SK-N-SH (cell line): Measurements from ENCODE around the gene TNRC6C. TPM values are rescaled to one million over a fixed set of nuclear protein-coding genes. Genes with fewer than 3 reads are reported as not detected.

ENCODE experiments used
- CTCF ChIA-PET: fragments of 300-600, 350-600 bp; formaldehyde crosslinking; extraction: SDS; loops from one replicate; lab custom pipeline; 2021; lab: Yijun Ruan, JAX
- POLR2A ChIA-PET: fragments of 350-600 bp; sonication (Branson Sonifier 250); formaldehyde crosslinking; extraction: SDS; loops from one replicate; lab custom pipeline; 2020; ENCODE audit warnings: antibody characterized with exemption, inconsistent platforms; lab: Yijun Ruan, JAX
- DNase-seq: peaks from one replicate; pipeline ENCODE4 v3.0.0; 2012
- H2AFZ ChIP-seq: fragments of 200-600 bp; sonication (generic); 2 replicates; pipeline ENCODE4 v1.8.1; 2016; ENCODE audit warnings: antibody characterized with exemption, mild to moderate bottlenecking, low read depth
- H3F3A ChIP-seq: fragments of 200-600 bp; sonication (generic); replicated peaks from 2 replicates; pipeline ENCODE3; 2016; ENCODE audit warnings: antibody characterized with exemption, mild to moderate bottlenecking; ENCODE audit not compliant: insufficient read depth
- H3K27ac ChIP-seq, 2 experiments: fragments of 200-500 bp in 1 of 2; fragments of 200-600 bp in 1 of 2; sonication (Bioruptor generic) in 1 of 2; sonication (generic), shearing (Covaris generic) in 1 of 2; 2 replicates each; pipeline versions ENCODE4 v1.5.1 to v1.6.1; 2014 to 2016; ENCODE audit warnings: low read depth in 2 of 2, inconsistent platforms in 1 of 2, low read length in 1 of 2, mild to moderate bottlenecking in 1 of 2, mixed read lengths in 1 of 2
- H3K27me3 ChIP-seq: fragments of 200-600 bp; sonication (generic), shearing (Covaris generic); 2 replicates; pipeline ENCODE4 v1.6.1; 2016; ENCODE audit warnings: mixed run types; ENCODE audit not compliant: insufficient read depth
- H3K36me3 ChIP-seq, 2 experiments: fragments of 200-500 bp in 1 of 2; fragments of 200-600 bp in 1 of 2; sonication (Bioruptor generic) in 1 of 2; sonication (generic) in 1 of 2; replicated peaks in 1 of 2; 2 replicates each; pipeline versions ENCODE3 to v1.5.1; 2014 to 2016; ENCODE audit warnings: low read length in 1 of 2, mild to moderate bottlenecking in 1 of 2; ENCODE audit not compliant: insufficient read depth in 2 of 2, control insufficient read depth in 1 of 2
- H3K4me1 ChIP-seq, 2 experiments: fragments of 200-500 bp in 1 of 2; fragments of 200-600 bp in 1 of 2; sonication (Bioruptor generic) in 1 of 2; sonication (generic), shearing (Covaris generic) in 1 of 2; 2 replicates each; pipeline versions ENCODE4 v1.5.1 to v1.6.1; 2014 to 2016; ENCODE audit warnings: low read depth in 1 of 2, low read length in 1 of 2, mixed run types in 1 of 2; ENCODE audit not compliant: insufficient read depth in 2 of 2, control insufficient read depth in 1 of 2
- H3K4me2 ChIP-seq: fragments of 200-600 bp; sonication (generic), shearing (Covaris generic); 2 replicates; pipeline ENCODE4 v1.6.1; 2017; ENCODE audit warnings: mixed run types
- H3K4me3 ChIP-seq, 2 experiments: fragments of 200-500 bp in 1 of 2; fragments of 200-600 bp in 1 of 2; sonication (Bioruptor generic) in 1 of 2; sonication (generic), shearing (Covaris generic) in 1 of 2; 2 replicates each; pipeline versions ENCODE4 v1.5.1 to v1.8.1; 2014 to 2016; ENCODE audit warnings: low read depth in 2 of 2, inconsistent platforms in 1 of 2, low read length in 1 of 2, mild to moderate bottlenecking in 1 of 2, mixed read lengths in 1 of 2, moderate library complexity in 1 of 2
- H3K79me2 ChIP-seq: fragments of 200-600 bp; sonication (generic); 2 replicates; pipeline ENCODE4 v1.8.1; 2017; ENCODE audit warnings: mild to moderate bottlenecking; ENCODE audit not compliant: insufficient read depth
- H3K9ac ChIP-seq: fragments of 200-600 bp; sonication (generic); 2 replicates; pipeline ENCODE4 v1.6.1; 2017; ENCODE audit warnings: mixed run types
- H3K9me2 ChIP-seq: fragments of 200-600 bp; sonication (generic); 2 replicates; pipeline ENCODE4 v1.6.1; 2017; ENCODE audit warnings: mixed run types
- H3K9me3 ChIP-seq: fragments of 200-600 bp; sonication (generic); 2 replicates; pipeline ENCODE4 v1.6.1; 2017; ENCODE audit warnings: mixed run types, mild to moderate bottlenecking, moderate library complexity
- H4K20me1 ChIP-seq: fragments of 200-600 bp; sonication (generic); 2 replicates; pipeline ENCODE4 v1.6.1; 2017; ENCODE audit warnings: mild to moderate bottlenecking, mixed run types; ENCODE audit not compliant: insufficient read depth
- CHD2 ChIP-seq: fragments of 150-350 bp; IDR thresholded peaks from 2 replicates; pipeline ENCODE4 v1.6.1; 2018; ENCODE audit warnings: low read length; ENCODE audit not compliant: partially characterized antibody
- CTCF ChIP-seq: fragments of 200-600 bp; sonication (generic); IDR thresholded peaks from 2 replicates; pipeline ENCODE4 v1.6.1; 2017; ENCODE audit warnings: antibody characterized with exemption, mild to moderate bottlenecking, moderate library complexity
- EP300 ChIP-seq, 2 experiments: IDR thresholded peaks; 2 replicates each; pipeline versions ENCODE4 v1.4.0 to v1.6.1; 2012; ENCODE audit warnings: borderline replicate concordance in 1 of 2, low read depth in 1 of 2, low read length in 1 of 2
- EZH2phosphoT487 ChIP-seq: fragments of 200-600 bp; sonication (generic); IDR thresholded peaks from 2 replicates; pipeline ENCODE4 v1.6.1; 2017; ENCODE audit warnings: low read depth, mixed run types, mild to moderate bottlenecking, antibody characterized with exemption, moderate library complexity, borderline replicate concordance
- FOSL2 ChIP-seq: IDR thresholded peaks from 2 replicates; pipeline ENCODE4 v1.4.0; 2012; ENCODE audit warnings: low read depth, mild to moderate bottlenecking, moderate library complexity, borderline replicate concordance
- FOXJ3 ChIP-seq: sonication (generic); formaldehyde crosslinking; IDR thresholded peaks from 2 replicates; pipeline ENCODE4 v1.5.1; 2020; ENCODE audit warnings: mild to moderate bottlenecking, missing genetic modification reagents
- GABPA ChIP-seq: IDR thresholded peaks from 2 replicates; pipeline ENCODE4 v1.4.0; 2012; ENCODE audit warnings: low read depth, mild to moderate bottlenecking
- IRF3 ChIP-seq: fragments of 150-350 bp; IDR thresholded peaks from 2 replicates; pipeline ENCODE4 v1.6.1; 2016; ENCODE audit warnings: mild to moderate bottlenecking, low read depth, low read length
- MAX ChIP-seq: IDR thresholded peaks from 2 replicates; pipeline ENCODE4 v1.4.0; 2012; ENCODE audit warnings: low read depth
- MEF2A ChIP-seq: IDR thresholded peaks from 2 replicates; pipeline ENCODE4 v1.4.0; 2012; ENCODE audit warnings: low read depth, borderline replicate concordance
- NFIC ChIP-seq: IDR thresholded peaks from 2 replicates; pipeline ENCODE4 v1.4.0; 2012; ENCODE audit warnings: borderline replicate concordance
- NRF1 ChIP-seq: IDR thresholded peaks from 2 replicates; pipeline ENCODE4 v1.6.1; 2012; ENCODE audit warnings: low read depth, mild to moderate bottlenecking, low read length
- POLR2AphosphoS5 ChIP-seq: IDR thresholded peaks from 2 replicates; pipeline ENCODE4 v1.6.1; 2012; ENCODE audit warnings: low read depth, low read length
- RAD21 ChIP-seq: IDR thresholded peaks from 2 replicates; pipeline ENCODE4 v1.6.1; 2012; ENCODE audit warnings: mild to moderate bottlenecking, low read length
- RCOR1 ChIP-seq: fragments of 150-350 bp; IDR thresholded peaks from 2 replicates; pipeline ENCODE4 v1.6.1; 2017; ENCODE audit warnings: antibody characterized with exemption, low read length
- REST ChIP-seq: IDR thresholded peaks from 2 replicates; pipeline ENCODE4 v1.6.1; 2012; ENCODE audit warnings: mild to moderate bottlenecking, low read depth, low read length, moderate library complexity
- SIN3A ChIP-seq: IDR thresholded peaks from 2 replicates; pipeline ENCODE4 v1.6.1; 2012; ENCODE audit warnings: low read depth, mild to moderate bottlenecking, low read length, moderate library complexity, borderline replicate concordance
- SMC3 ChIP-seq: IDR thresholded peaks from 2 replicates; pipeline ENCODE4 v1.6.1; 2012; ENCODE audit warnings: low read depth, low read length, improper control_type of control experiment
- TAF1 ChIP-seq: IDR thresholded peaks from 2 replicates; pipeline ENCODE4 v1.6.1; 2012; ENCODE audit warnings: low read depth, mild to moderate bottlenecking, low read length, moderate library complexity, borderline replicate concordance
- TEAD4 ChIP-seq: IDR thresholded peaks from 2 replicates; pipeline ENCODE4 v1.4.0; 2012; ENCODE audit warnings: mild to moderate bottlenecking, borderline replicate concordance; ENCODE audit not compliant: insufficient read depth
- YY1 ChIP-seq: IDR thresholded peaks from 2 replicates; pipeline ENCODE4 v1.4.0; 2012; ENCODE audit warnings: low read depth, mild to moderate bottlenecking
- WGBS: methylation state at CpG from one replicate; pipeline ENCODE4 v1.1.6; 2017; ENCODE audit warnings: low lambda C conversion rate; 5-methylcytosine and 5-hydroxymethylcytosine counted together
- polyA plus RNA-seq, 3 experiments: library from polyadenylated mRNA; depleted of rRNA; stranded (reverse); fragments of >200 nt; gene quantifications; 2 replicates each; pipeline ENCODE4 v1.2.3, GENCODE V29; 2012

The TNRC6C gene
- polyA plus RNA-seq, 1 of the 3 experiments (the other 2 are of a cell fraction): 2.2 TPM

GRCh38 chr17:78029697-78030096, 71.2 kb downstream of the TNRC6C start:
- Histone ChIP-seq H3K27me3 (no peaks in the 10 kb centered on the region), H3K4me2 (no peak overlapping the region), H3K9ac (no peak overlapping the region), H3K79me2 (no peaks in the 10 kb centered on the region), H3K4me3 (no peak overlapping the region), H3K9me3 (no peaks in the 10 kb centered on the region), H3K9me2 (no peaks in the 10 kb centered on the region), H4K20me1 (no peaks in the 10 kb centered on the region), H3K27ac (no peak overlapping the region), H3K4me1 (peaks cover 3 to 9% of the 10 kb centered on the region in 2 experiments), H3F3A (peaks cover 12% of the 10 kb centered on the region)
- 55% methylated on average over 1 of the region's 1 CpG for WGBS
- ChIA-PET POLR2A (interaction anchor here (0.6 kb wide), 1 partner anchor 70 kb away, joined by 3 read pairs; no protein-coding TSS in a partner anchor), CTCF (interaction anchor here (0.7 to 3.6 kb wide), 6 partner anchors 10 to 171 kb away, joined by 3 to 33 read pairs (median 3); no protein-coding TSS in a partner anchor)
- no peak for DNase-seq
- TF ChIP-seq SIN3A: no peak
- TF ChIP-seq RCOR1: no peak
- TF ChIP-seq EZH2phosphoT487: no peak
- TF ChIP-seq NFIC: no peak
- TF ChIP-seq CHD2: no peak
- TF ChIP-seq TAF1: no peak
- TF ChIP-seq, all 33 proteins: peak for 0
- no peaks in the 10 kb centered on the region for H3K36me3 ChIP-seq
- H2AFZ ChIP-seq: no peak overlapping the region

- Histone ChIP-seq H3K9me2 (no peaks in the 10 kb centered on the region), H3K79me2 (no peaks in the 10 kb centered on the region), H3K36me3 (peaks cover 0 to 7% of the 10 kb centered on the region in 2 experiments), H3K9me3 (no peaks in the 10 kb centered on the region), H4K20me1 (no peaks in the 10 kb centered on the region), H3K9ac (no peak overlapping the region), H3K4me2 (no peak overlapping the region), H2AFZ (no peak overlapping the region), H3K4me1 (peaks cover 3 to 13% of the 10 kb centered on the region in 2 experiments), H3K27me3 (no peaks in the 10 kb centered on the region), H3K4me3 (no peak overlapping the region), H3F3A (peaks cover 12% of the 10 kb centered on the region), H3K27ac (peak overlapping the region in 1 of 2 experiments; percentile 75; a peak in 2 of 4 replicates)
- ChIA-PET CTCF (interaction anchor here (0.7 to 3.6 kb wide), 11 partner anchors 8 to 489 kb away, joined by 3 to 33 read pairs (median 5); no protein-coding TSS in a partner anchor), POLR2A (interaction anchor here (2.5 kb wide), 1 partner anchor 9 kb away, joined by 5 read pairs; no protein-coding TSS in a partner anchor)
- WGBS: 94% methylated on average over 8 of the region's 8 CpGs
- DNase-seq: no peak
- TF ChIP-seq NRF1: no peak
- no peak for TF ChIP-seq MEF2A
- no peak for TF ChIP-seq GABPA
- no peak for TF ChIP-seq MAX
- TF ChIP-seq SMC3: no peak
- no peak for TF ChIP-seq EP300 (IDR thresholded peaks at IDR 0.05; ENCODE audit: borderline replicate concordance in 1 of 2, low read depth in 1 of 2, low read length in 1 of 2)
- TF ChIP-seq TAF1: no peak
- no peak for TF ChIP-seq FOXJ3 (CRISPR knock-in tag)
- TF ChIP-seq REST: no peak
- no peak for TF ChIP-seq POLR2AphosphoS5
- no peak for TF ChIP-seq TEAD4
- TF ChIP-seq NFIC: no peak
- no peak for TF ChIP-seq CTCF
- no peak for TF ChIP-seq EZH2phosphoT487
- no peak for TF ChIP-seq FOSL2
- no peak for TF ChIP-seq IRF3
- TF ChIP-seq YY1: no peak
- no peak for TF ChIP-seq RCOR1
- no peak for TF ChIP-seq RAD21
Observed at GRCh38 chr17:78031435-78031834, 72.9 kb downstream of the TNRC6C start.
